Ramos (cell line): ENCODE results near the gene DLG2.
"Not testable (repeated sequence)": the region's sequence is repeated elsewhere in the genome, so short reads cannot be mapped to it uniquely, and the experiment has no call there.

Experiments used
- in situ Hi-C: fragments of 300-500 bp; cut with MboI; formaldehyde crosslinking; loops from one replicate; pipeline ENCODE4 v1.14.3; 2022; ENCODE audit warnings: low sequenced_read_pairs; ENCODE audit not compliant: unreplicated experiment

Gene DLG2

DNA sequence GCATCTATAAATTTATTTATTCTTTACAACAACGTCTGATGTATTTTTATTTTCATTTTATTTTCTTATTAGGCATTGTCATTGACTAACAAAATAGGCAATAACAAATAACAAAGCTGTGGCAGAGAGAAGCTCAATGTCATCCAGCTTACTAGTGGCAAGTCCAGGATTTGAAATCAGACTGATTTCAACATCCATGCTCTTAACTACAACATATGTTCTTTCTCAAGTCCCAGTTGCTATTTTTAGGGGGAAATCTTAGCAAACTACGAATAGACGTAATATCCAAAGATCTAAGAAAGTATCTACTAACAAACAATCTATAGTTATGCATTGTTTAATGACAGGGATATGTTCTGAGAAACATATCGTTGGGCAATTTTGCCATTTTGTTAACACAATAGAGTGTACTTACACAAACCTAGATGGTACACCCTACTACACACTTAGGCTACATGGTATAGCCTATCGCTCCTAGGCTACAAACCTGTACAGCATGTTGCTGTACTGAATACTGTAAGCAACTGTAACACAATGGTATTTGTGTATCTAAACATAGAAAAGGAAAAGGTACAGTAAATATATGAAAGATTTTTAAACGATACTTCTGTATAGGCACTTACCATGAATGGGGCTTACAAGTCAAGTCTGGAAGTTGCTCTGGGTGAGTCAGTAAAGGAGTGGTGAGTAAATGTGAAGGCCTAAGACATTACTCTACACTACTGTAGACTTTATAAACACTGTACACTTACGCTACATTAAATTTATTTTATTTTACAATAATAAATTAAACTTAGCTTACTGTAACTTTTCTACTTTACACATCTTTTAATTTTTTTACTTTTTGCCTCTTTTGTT lies 151.3 kb downstream of the DLG2 start:
- in situ Hi-C loops: no loop called here

DNA sequence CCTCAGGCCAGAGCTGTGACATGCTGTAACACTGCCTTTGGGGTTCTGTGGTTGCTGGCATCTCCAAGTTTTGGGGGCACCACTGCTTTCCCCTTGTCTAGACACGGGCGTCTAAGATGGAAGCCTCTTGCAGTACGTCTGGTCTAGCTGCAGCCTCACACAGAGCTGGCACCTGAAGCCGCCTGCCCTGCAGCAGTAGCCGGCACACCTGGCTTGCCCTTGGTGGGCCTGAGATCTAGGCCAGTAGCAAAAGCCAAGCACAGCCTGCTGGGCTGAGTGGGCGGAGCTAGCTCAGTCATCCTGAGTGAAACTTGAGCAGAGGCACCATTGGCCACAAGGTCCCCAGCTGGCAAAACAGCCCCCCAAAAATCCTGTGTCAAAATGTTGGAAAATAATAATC lies 154.2 kb downstream of the DLG2 start:
- in situ Hi-C loops: no loop called here

DNA sequence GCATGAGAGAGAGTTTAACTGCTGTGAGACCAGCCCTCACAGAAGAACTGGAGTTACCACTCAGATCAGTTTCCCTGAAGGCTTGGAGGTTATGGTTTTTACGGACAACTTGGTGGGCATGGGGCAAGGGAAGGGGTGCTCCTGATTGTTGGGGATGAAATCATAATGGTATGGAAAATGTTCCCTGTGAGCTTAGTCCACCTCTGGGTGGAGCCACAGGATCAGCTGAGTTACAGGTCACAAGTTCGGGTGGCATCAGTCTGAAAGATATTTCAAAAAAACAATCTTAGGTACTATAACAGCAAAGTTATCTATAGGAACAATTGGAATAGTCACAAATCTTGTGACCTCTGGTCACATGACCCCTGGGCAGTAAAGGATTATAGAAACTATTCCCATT lies 162.9 kb downstream of the DLG2 start:
- in situ Hi-C loops: no loop called here

DNA sequence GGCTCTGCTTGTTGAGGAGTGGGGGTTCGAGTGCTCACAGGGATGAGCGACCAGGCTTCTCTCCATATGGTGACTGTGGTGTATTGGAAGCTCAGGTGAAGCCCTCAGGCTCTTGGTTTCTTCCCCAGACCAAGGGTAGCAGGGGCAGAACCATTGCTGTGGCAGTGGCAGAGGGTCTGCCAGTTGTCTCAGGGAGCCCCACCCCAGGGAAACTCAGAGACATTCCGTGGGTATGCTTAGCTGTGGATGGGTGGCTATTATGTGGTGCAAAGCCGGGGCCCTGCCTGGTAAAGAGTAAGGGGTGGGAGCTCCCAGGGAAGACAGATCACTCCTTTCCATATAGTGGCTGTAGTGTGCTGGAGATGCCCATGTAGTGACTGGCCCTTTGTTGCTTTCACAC lies 167.8 kb downstream of the DLG2 start:
- in situ Hi-C loops: no loop called here

DNA sequence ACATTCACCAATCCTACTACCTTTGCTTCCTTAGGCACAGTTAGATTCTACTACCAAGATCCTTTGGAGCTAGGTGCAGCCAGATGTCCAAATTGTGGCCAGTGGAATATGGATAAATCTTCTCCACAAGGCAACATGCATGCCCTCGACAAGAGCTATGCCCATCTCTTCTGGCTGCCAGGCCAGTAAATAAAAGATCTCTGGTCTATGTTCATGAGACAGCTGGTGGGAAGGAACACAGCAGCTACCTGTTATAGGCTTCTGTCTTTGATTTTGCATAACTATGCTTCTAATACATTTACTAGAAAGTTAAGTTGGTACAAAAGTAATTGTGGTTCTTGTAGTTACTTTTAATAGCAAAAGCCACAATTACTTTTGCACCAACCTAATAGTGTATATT lies 182.7 kb downstream of the DLG2 start:
- in situ Hi-C loops: no loop called here

DNA sequence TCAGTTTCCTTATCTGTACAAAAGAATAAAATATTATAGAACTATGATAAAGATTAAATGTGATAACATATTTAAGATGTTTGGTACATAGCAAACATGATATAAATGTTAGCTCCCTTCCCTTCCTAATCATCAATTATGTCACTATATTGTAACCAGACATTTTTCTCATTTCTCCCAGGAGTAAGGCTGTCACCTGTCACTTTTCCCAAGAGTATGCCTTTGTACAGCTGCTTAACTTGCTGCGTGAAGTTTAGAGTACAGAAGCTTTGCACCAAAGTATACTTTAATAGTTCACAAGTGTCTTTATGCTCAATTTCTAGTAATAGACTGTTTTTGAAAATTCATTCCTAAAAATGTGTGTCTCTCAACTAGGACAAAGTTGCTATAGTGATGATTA lies 186.9 kb downstream of the DLG2 start:
- in situ Hi-C loops: no loop called here

DNA sequence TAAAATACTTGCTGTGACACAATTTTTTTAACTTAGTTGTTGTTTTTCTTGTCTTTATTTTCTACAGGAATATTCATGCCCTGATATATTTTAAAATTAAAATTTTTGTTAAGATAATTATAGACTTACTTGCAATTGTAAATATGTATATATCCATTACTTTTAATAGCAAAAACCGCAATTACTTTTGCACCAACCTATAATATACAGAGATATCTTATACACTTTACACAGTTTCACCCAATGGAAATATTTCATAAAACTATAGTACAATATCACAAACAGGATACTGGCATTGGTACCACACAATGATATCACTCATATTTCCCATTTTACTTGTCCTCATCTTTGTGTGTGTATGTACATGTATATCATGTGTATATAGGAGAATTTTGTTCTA lies 188.8 kb downstream of the DLG2 start:
- in situ Hi-C loops: no loop called here

DNA sequence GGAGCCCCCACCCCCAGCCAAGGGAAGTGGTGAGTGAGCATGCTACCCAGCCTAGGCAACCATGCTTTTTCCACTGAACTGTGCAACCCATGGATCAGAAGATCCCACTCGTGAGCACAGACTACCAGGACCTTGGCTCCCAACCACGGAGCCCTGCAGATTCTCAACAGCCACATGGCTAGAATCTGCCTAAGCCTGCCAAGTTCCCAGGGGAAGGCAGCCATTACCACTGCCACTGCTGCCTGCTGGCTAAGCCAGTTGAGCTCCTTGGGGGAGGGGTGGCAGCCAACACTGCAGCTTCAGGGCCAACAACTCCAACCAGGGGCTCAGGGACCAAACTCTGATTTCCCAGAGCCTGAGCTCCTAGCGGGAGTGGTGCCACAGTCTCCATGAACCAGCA lies 195.8 kb downstream of the DLG2 start:
- in situ Hi-C loops: no loop called here

DNA sequence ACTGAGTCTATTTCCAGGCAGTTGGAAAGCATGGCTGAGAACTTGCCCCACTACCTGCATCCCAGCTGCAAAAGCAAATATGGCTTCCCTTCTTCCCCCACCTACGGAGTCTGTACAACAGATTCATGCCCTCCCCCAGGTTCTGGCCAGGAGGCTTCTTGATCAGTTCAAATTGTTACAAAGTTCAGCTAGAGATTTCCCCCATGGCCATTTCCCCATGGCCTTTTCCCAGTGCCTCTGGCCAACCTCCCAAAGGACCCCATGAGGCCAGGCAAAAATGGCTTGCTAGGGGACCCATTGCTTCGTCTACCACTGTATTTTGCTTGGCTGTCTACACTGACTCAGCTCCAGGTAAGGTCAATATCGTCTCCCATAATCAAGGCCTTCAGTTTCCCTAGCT lies 203.3 kb downstream of the DLG2 start:
- in situ Hi-C loops: no loop called here

DNA sequence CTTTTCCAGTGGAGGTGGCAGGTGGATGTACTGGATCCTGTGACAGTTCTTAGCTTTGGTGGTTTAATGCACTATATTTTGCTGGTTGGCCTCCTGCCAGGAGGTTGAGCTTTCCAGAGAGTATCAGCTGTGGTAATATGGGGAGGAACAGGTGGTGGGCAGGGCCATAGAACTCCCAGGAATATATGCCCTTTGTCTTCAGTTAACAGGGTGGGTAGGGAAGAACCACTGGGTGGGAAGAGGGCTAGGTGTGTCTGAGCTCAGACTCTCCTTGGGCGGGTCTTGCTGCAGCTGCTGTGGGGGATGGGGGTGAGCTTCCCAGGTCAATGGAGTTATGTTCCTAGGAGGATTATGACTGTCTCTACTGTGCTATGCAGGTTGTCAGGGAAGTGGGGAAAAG lies 203.8 kb downstream of the DLG2 start:
- in situ Hi-C loops: no loop called here

DNA sequence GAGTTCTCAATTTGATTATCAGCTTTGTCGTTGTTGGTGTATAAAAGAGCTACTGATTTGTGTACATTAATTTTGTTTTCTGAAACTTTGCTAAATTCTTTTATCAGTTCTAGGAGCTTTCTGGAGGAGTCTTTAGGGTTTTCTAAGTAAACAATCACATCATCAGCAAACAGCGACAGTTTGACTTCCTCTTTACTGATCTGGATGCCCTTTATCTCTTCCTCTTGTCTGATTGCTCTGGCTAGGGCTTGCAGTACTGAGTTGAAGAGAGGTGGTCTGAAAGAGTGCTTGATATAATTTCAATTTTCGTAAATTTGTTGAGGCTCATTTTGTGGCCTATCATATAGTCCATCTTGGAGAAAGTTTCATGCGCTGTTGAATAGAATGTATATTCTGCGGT lies 213.0 kb downstream of the DLG2 start:
- in situ Hi-C loops: no loop called here

DNA sequence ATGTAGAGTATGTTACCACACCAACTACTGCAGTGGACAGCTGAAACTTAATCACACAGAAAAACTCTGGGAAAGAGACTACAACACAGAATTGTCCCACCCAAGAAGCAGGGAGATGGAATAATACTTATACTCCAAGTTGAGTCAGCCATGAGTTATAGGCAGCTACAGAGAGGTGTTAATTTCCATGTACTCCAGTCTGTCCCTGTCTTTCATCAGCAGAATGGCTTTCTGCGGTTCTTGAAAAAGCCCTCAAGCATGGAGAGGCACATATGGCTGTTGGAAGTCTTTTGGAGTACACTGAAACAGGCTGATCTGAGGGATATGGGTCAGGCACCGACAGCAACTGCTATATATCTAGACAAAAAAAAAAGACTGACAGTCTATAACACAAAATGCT lies 219.5 kb downstream of the DLG2 start:
- in situ Hi-C loops: no loop called here

DNA sequence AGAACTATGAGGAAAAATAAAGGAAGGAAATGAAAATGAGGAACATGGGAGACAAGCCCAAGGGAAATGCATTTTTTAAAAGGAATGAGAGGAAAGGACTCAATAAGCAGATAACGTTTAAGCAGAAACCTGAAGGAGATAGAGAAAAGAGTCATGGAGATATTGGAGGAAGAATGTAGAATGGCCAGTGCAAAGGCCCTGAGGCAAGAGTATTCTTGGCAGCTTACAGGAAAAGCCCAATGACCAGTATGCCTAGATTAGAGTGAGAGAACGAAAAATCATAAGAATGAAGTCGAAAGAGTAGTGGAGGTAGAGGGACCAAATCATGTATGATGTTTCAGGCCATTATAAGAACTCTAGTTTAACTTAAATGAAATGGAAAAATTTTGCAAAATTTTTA lies 220.3 kb downstream of the DLG2 start:
- in situ Hi-C loops: no loop called here

DNA sequence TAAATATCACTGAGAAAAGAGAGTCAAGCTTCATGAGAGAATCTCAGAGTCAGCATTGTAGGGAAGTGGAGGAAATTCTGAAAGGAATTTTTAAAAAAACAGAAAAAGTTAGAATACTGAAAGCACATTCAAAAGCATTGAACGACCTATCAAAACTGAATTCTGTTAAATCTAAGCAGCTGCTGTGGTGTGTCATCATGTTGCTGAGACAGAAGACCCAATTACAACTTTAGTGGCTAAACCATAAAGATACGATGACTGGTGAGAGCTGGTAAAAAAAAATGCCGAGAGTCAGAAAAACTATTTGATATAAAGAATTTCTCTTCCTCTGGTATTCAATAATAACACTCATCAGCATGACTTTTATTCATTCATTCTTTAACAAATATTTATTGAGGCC lies 220.8 kb downstream of the DLG2 start:
- in situ Hi-C loops: no loop called here

DNA sequence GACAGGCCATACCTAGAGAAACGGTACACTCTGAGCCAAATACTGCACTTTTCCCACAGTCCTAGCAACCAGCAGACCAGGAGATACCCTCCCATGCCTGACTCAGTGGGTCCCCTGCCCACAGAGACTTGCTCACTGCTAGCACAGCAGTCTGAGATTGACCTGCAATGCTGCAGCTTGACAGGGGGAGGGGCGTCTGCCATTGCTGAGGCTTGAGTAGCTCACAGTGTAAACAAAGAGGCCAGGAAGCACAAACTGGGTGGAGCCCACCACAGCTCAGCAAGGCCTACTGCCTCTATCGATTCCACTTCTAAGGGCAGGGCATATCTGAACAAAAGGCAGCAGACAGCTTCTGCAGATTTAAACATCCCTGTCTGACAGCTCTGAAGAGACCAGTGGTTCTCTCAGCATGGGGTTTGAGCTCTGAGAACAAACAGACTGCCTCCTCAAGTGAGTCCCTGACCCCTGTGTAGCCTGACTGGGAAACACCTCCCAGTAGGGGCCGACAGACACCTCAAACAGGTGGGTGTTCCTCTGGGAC lies 231.6 kb downstream of the DLG2 start:
- in situ Hi-C loops: not testable (repeated sequence)

DNA sequence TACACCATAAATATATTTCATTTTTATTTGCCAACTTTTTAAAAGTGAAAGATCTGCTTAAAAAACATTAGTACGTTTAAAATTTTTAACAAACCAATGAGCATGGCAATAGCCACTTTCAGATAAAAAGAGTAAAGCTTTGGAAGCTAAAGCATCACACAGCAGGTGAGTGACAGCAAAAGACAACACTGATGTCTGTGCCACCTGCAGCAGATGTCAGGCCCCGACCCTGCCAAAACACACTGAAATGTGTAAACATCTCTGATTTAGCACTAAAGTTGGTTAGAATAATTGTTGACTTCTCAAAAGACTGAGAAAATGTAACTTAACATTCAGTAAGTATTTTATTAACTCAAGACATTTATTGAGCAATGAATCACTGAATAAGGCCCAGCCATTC lies 232.9 kb downstream of the DLG2 start:
- in situ Hi-C loops: no loop called here

DNA sequence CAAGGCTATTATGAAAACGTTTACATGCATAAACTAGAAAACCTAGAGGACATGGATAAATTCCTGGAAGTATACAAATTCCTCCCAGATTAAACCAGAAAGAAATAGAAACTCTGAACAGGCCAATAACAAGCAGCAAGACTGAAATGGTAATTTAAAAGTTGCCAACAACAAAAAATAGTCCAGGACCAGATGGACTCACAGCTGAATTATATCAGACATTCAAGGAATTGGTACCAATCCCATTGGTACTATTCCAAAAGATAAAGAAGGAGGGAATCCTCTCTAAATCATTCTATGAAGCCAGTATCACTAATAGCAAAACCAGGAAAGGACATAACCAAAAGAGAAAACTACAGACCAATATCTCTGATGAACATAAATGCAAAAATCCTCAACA lies 236.0 kb downstream of the DLG2 start:
- in situ Hi-C loops: no loop called here

DNA sequence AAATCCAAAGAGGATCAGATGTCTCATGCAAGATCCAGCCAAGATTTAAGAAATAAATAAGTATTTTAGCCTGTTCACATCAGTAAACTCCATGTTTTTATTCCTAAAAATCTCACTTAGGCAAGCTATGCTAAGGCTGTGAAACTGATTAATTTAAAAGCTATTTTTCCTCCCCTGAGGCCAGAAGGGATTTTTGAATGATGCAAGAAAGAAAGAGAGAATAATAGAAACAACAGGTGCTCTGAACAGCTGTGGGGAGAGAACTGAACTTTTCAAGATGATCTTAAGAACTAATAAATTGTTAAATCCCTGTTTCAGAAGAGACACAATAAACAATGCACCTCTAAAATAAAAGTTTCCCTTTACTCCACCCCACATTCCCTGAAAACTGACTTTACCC lies 241.6 kb downstream of the DLG2 start:
- in situ Hi-C loops: no loop called here

DNA sequence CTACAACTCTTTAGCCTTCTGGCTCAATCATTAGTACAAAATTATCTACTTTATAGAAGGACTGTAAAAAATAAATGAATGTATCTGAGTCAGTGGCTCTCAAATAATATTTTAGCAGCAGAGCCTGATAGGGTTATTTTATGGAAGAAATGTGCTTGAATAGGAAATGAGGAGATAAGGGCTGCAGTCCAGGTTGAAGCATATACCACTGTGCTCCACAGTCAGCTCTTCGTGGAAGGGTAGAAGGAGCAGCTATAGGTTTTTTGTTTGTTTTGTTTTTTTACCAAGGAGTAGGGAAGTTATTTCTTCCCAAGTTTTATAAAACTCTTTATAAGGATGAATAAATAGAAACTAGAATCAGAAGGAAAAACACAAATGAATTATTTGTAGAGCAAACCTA lies 242.0 kb downstream of the DLG2 start:
- in situ Hi-C loops: no loop called here

DNA sequence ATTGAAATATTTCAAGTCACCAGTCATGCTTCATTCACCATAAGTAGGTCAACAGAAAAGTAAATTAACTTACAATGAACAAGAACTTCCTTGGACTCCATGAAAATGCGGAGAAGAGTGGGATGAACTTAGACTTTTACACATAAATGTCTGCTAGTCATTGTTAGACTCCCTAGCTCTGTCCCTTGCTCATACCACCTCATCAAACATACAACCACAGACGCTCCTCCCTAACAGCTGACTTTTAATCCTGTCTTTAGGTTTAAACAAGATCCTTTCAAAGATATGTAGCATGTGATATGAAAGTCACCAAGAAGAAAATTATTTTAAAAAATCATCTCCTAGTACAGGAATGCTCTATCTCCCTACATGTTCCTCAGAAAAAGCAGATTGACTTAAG lies 248.1 kb downstream of the DLG2 start:
- in situ Hi-C loops: no loop called here

DNA sequence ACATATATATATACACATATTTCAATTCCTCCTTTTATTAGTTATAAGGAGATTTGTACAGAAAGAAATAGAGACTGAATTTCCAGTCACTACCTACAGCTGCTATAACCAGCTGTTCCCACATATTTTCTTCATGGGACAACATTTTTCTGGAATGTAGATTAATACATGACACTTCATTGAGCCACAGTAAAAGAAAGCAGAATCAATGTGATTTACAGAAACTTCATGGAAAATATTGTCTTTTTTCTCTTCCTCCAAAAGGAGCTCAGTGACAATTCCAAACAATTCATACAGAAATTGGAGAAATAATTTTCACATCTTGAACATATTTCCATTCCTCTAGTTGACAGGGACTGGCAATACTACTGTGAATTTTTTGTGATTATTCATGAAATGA lies 249.2 kb downstream of the DLG2 start:
- in situ Hi-C loops: no loop called here

DNA sequence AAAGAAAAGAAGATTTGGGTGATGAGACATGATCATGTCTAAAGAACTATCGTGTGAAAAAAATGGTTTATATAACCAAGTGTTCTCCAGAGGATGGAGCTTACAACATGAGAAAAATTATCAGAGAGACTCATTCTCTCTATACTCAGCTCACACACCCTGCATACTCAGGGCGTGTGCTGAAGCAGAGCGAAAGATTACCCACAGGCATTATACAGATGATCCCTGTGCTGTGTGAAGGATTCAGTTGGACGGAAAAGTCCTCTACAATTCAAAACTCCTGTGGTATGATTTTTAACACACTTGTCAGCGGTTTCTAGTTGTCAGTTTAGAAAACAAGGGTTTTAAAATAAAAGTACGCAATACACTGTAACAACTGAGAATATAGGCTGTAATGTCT lies 267.3 kb downstream of the DLG2 start:
- in situ Hi-C loops: no loop called here
